HG03196 (cell line): Measurements from ENCODE around the gene TCF21.

Source experiments
- ATAC-seq: cut with Tn5 transposase; IDR thresholded peaks from one replicate; pipeline ENCODE4 v1.9.1; 2021; ENCODE audit not compliant: unreplicated experiment

Gene TCF21

GRCh38 chr6:133889557-133890403 lies 867 bp downstream of the TCF21 start:
- no peak for ATAC-seq

GRCh38 chr6:133890711-133891148 lies 1.8 kb downstream of the TCF21 start:
- ATAC-seq, result no peak

DNA sequence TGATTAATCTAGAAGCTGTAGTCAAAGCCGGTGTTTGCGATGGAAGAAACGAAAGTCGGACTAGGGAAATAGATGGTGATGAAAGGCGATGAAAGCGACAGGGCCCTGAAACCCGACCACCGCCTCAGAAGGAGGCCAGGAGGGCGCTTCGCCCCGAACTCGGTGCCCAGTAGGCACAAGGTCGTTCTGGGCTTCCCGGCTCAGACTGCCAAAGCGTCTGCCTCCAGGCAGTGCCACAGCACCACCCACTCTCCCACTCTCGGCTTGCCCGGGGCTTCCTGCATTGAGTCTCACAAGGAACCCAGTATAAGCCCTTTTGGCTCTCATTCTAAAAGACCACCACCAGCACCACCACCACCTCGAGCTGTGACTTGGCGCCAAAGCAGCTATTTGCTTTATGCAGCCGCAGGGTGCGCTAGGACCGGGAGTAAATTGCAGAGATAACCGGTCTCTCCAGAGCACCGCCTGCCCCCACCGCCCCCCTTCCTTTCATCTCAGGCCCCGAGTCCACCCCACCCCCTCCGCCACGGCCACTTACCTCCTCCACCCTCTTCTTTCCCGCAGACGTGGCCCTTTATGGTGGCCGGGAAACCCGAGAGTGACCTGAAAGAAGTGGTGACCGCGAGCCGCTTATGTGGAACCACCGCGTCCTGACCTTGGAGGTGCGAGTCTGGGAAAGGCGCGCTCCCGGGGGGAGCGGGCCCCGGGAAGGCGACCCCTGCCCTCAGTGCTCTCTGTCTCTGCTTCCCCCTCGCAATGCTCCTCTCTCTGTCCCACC lies 2.4 kb downstream of the TCF21 start:
- no peak for ATAC-seq

DNA sequence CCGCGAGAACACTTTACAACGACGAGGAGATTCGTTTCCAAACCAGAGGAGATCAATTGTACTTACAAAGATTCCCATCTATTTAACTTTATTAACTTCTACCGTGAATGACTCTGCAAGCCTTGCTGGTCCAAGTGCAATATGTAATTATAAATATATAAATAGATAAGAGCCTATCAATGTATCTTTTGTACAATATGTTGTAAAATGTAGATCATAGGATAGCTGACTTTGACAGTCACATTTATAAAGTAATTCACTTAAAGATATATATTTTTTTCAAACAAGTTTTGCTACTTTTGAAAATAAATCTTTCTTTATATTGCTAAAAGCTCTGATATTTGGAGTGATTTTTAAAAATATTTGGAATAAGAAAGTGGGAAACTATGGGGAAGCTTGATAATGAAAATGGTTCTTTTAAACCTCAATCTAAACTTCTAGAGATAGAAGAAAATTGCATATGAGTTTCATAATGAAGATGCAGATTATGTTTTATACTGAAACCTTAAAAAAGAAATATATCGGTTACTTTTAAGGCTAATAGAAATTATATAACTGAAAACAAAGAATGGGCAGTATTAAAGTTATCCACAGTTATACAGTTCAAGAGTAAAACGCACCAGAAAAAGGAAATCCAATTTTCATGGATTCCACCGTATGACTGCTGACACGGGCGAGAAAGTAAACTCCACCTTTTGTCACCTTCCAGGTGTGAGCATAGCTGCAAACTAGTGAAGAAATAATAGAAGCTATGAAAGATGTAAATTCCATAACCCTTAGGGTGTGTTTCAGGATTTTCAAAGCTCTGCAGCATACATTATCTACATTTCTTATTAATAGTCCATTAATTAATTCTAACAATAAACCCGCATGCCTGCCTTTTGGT lies 3.3 kb downstream of the TCF21 start:
- no peak for ATAC-seq

- no peak for ATAC-seq
Observed at GRCh38 chr6:133892813-133893691, 4.1 kb downstream of the TCF21 start.

- ATAC-seq, result no peak
Observed at GRCh38 chr6:133893946-133894345, 5.0 kb downstream of the TCF21 start.

DNA sequence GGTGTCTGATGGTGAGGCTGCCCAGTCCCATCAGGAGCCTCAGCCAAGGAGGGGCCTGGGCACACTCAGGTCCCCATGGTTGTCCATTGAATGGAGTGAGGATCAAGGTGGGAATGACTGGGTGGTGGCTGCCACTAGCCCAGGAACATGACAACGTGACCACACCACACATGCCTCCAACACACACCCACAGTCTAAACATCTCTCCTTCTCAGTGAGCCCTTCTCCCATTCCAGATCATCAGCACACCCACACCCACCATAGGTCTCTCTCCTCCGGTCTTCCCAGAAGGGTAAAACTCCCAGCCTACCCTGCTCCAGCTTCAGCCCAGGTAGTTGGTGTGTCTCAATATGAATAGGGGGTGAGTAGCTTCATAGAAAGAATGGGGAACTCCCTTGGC lies 5.5 kb downstream of the TCF21 start:
- no peak for ATAC-seq

DNA sequence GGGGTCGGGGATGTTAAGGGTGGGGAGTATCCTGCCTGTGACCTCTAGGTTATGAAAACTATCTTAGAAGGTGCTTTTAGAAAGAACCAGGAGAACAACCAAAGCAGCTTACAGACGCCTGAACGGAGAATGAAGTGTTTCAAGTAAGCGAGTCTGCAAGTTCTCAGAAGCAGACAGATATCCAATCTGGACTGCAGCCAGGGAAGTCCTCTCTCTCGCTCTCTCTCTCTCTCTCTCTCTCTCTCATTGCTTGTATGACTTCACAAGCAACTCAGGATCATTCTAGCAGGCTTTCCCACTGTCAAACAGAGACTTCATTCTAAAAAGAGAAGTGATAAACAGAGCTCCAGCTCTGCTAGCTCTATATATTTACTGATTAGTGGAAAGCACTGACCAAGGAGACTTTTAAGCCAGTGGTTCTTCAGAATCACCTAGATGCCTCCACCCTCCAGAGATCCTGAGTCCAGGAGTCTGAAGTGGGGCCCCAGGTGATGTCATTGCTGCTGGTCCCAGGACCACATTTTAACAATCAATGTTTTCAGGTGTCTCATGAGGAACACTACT lies 6.0 kb downstream of the TCF21 start:
- ATAC-seq, result no peak

GRCh38 chr6:133895573-133896343 lies 6.8 kb downstream of the TCF21 start:
- no peak for ATAC-seq

- ATAC-seq, result no peak
Observed at GRCh38 chr6:133896344-133896721, 7.4 kb downstream of the TCF21 start.

GRCh38 chr6:133898263-133898662 lies 9.3 kb downstream of the TCF21 start:
- ATAC-seq, result no peak

- no peak for ATAC-seq
Observed at GRCh38 chr6:133899556-133899955, 10.6 kb downstream of the TCF21 start.

DNA sequence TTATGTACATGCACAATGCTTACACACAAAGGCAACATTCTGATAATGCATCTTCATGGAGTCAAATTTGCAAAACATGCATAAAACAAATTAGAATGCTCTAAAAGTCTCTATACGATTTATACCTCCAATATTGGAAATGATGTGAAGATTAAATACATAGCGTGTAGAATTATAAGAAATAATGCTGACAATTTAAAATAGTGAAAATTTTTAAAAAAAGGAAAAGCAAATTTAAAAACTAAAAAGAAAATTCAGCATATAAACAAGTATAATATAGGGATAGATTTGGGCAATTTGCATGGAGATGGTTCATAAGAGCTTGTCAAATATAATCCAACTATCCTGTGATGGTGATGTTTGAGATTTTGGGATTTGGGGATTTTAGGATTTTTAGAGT lies 14.9 kb downstream of the TCF21 start:
- no peak for ATAC-seq

GRCh38 chr6:133906050-133906449 lies 17.1 kb downstream of the TCF21 start:
- ATAC-seq, result no peak

- ATAC-seq, result peak; percentile 57
Observed at GRCh38 chr6:133916650-133917151, 27.8 kb downstream of the TCF21 start.

DNA sequence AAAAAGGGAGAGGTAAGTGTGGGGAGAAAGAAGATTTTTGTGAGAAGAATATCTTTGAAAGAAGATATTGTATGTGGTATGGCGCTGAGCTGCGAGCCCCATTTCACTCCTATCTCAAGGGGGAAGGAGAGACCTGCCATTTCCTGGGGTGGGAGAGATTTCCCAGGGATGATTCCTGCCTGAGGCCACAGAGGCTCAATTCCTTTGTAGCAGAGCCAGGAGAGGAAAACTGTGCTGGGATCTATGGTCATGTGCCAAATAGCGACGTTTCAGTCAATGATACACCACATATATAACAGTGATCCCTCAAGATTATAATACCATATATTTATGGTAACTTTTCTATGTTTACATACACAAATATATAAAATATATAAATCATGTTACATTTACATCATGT lies 28.9 kb downstream of the TCF21 start:
- ATAC-seq, result no peak

DNA sequence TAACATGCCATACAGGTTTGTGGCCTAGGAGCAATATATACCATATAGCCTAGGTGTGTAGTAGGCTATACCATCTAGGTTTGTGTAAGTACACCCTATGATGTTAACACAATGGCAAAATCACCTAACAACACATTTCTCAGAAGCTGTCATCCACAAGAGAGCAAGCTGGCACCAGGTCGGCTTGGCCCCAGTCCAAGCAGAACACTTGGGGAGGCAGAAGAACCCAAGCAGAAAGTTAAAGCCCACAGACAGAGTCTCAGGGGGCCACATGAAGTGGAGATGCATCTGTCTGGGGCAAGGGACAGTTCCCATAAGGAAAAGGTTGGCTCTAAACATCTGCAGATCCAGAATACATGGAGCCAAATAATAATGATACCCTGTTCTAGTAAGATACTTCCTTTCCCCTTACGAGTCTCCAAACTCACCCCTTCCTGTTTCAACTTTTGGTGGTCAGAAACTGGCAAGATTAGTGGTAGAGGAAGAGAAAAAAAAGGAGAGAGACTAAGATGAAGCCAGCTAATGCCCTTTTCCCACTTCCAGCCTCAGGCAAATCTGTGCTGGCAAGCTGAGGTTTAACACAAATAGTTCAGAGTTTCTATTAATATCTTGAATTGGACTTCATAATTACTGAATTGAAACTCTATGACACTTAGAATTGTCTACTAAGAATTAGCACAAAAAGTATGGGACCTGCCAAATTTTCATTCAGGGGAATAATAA lies 29.5 kb downstream of the TCF21 start:
- no peak for ATAC-seq

DNA sequence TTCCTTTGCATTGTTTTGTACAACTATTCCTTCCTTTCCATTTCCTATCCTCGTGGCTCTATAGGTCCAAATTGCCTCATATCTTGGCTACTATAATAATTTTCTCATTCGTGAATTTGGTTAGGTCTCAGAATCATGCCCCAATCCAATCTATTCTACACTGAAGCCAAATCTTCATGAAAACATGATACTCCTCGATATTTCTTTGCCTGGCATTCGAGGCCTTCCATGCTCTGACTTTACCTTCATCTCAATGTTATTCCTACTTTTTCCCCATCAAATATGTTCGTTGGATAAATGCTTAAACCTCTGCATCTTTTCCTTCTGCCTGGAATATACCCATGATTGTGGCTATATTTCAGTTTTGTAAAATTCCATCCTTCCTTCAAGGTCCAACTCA lies 30.4 kb downstream of the TCF21 start:
- ATAC-seq, result no peak
